COLO668 (cell line): ENCODE measurements around the gene KRT77.
"Not testable (repeated sequence)": the region's sequence is repeated elsewhere in the genome, so short reads cannot be mapped to it uniquely, and the experiment has no call there.

Experiments used
- DNase-seq: peaks from one replicate; lab custom pipeline; 2025; ENCODE audit not compliant: unreplicated experiment; lab: John Stamatoyannopoulos, UW

KRT77 gene

GRCh38 chr12:52679875-52680274, 23.4 kb downstream of the KRT77 start:
- no peak for DNase-seq

GRCh38 chr12:52677671-52678070, 25.7 kb downstream of the KRT77 start:
- DNase-seq, result no peak

DNA sequence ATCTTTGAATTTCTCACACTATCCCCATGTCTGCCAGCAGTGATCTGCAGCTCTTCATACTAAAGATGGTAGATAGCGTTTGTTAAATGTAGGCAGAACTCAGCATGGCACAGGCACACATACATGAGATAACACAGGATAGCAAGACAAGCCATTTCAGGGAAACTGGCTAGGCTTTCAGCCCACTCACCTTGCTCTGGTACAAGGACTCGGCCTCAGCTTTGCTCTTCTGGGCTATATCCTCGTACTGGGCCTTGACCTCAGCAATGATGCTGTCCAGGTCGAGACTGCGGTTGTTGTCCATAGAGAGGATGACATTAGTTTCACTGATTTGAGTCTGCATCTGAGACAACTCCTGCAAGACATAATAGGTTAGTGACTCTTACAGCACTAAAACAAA, 26.2 kb downstream of the KRT77 start:
- no peak for DNase-seq

- no peak for DNase-seq
Observed at GRCh38 chr12:52676163-52676562, 27.2 kb downstream of the KRT77 start.

GRCh38 chr12:52675301-52675701, 28.0 kb downstream of the KRT77 start:
- DNase-seq, result no peak

- no peak for DNase-seq
Observed at GRCh38 chr12:52674433-52674775, 28.9 kb downstream of the KRT77 start.

DNA sequence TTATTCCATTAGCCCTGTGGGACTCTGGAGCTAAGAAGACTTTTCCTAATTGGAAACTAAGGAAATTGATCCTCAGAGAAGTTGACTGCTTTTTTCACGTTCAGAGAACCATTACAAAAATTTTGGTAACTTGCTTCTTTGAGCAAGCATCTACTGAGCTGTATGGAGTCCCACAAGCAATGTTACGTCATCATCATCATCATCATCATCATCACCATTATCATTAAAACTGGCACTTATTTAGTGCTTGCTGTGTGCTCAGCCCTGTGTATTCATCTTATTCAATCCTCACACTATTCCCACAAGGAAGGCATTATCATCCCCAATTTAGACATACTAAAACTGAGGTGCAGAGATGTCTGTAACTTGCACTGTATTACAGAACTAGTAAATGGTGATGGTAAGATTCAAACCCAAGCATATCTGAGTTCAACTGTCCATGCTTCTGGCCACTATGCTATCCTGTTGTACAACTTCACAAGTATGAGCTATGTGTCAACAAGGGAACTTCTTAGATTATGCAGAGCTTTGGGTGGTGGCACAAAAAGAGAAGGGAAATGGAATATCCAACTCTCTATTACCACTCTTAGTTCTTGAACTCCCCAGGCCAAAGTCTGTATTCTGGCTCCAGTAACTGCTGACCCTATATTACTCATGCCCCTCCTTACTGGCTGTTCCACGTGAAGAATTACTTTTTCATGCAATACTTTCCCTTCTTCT, 29.5 kb downstream of the KRT77 start:
- no peak for DNase-seq

DNA sequence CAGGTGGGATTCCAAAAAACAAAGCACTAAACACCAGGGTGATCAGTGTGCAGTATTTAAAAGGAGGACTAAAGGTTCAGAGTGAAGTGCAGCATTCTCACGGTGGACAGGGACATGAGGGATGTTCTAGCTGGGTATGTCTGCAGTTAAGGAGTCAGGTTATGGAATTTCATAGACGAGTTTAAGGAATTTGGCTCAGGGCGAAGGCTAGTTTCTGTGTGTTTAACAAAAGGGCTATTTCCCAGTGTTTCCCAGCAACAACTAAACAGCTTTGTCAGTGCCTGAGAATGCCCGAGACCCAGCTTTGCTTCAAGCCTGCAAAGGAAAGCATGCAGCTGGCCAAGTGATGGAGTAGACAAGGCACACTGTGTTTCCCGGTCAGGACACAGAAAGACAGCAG, 30.1 kb downstream of the KRT77 start:
- DNase-seq, result no peak

DNA sequence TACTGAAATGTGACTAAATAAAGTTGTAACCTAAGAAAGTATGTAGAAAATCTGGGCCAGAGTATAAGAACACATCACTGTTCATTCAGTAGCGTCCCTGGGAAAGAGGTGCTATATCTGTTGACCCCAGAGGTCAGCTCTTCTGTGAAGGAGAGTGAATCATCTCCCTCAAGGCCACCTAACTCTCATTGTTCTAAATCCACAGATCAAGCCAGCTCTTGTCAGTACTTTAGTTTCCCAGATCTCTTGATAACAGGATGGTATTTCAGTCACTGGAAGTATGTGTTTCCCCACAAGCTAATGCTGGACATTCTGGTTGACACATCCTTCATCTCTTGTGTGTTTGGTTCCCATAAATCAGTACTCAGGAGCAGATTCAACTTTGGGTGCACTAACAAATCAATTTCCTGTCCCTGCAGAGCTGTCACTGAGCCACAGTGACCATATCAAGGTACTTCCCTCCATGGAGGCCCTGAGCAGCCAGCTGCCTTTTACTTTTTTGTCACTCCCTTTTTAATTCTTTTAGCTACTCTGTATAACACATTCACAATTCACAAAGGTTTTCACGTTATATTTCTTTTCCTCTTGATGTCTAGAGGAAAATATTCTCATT, 30.9 kb downstream of the KRT77 start:
- no peak for DNase-seq

DNA sequence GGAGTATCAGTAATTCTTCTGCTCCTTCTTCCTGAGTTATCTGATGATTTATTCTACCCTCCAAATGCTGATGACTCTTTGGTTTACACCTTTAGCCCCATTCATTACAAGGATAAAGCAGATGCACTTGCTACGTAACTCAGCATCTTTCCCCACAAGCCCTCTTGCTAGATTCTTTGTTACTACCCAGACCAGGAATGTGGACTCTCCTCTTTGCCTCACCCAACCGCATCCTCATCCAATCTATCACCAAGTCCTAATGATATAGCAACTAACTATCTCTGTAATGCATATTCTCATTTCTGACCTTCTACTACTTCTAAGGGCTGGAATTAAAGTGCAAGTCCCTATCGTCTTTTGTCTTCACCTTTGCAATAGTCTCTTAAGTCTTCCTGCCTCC, 32.4 kb downstream of the KRT77 start:
- DNase-seq, result no peak

- no peak for DNase-seq
Observed at GRCh38 chr12:52670506-52670905, 32.8 kb downstream of the KRT77 start.

GRCh38 chr12:52669941-52670340, 33.4 kb downstream of the KRT77 start:
- DNase-seq, result not testable (repeated sequence)

DNA sequence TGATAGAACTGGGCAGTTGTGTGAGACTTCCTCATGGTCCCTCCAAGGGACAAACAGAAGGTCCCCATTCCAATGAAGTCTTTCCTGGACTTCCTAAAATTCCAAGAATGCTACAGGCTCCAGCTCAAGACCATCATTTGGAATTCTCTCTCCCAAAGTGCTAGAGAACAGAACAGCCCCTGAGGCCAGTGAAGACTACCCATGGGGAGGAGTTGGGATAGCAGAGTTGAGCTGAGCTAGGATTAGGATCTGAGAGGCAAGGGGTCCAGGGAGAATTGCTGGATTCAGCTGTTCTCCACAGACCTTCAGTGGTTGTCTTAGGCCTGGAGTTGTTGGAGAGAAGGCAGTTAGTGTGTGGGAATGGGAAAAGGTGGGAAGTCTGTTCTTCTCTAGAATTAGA, 33.9 kb downstream of the KRT77 start:
- no peak for DNase-seq

DNA sequence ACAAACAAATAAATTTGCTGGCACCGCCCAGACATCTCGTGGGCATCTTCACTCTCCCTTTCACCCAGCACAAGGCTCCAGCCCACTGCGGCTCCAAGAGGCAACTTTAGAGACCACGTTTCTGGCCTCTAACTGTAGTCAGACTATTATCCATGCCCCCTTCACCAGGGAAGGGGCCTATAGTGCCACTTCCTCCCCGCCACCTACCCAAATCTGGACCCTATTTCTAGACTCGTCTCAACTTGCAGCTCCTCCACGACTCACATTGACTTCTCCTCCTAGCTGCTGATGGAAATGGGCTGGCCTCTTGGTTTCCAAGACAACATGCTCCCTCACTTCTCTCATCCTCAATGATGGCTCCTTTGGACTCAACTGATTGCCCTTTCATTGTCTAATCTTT, 35.4 kb downstream of the KRT77 start:
- DNase-seq, result no peak

GRCh38 chr12:52667509-52667908, 35.8 kb downstream of the KRT77 start:
- no peak for DNase-seq

- no peak for DNase-seq
Observed at GRCh38 chr12:52666471-52666870, 36.9 kb downstream of the KRT77 start.

GRCh38 chr12:52663420-52663819, 39.9 kb downstream of the KRT77 start:
- DNase-seq, result no peak

GRCh38 chr12:52662918-52663229, 40.5 kb downstream of the KRT77 start:
- no peak for DNase-seq

- DNase-seq, result no peak
Observed at GRCh38 chr12:52662093-52662917, 41.0 kb downstream of the KRT77 start.

DNA sequence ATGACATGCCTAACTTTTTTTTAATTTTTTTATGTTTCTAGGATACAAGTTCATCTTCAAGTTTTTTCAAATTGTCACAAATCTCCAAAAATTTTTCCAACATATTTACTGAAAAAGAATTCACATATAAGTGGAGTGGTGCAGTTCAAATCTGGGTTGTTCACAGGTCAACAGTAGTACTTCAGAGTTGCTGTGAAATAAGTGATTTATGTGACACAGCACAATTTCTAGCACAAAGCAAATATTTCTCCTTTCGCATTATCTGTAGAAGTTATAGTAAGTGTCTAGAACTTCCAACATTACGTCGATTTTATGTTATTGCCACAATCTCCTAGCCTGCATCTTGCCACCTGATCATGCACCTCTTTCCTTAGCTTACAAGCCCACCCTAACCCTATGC, 41.7 kb downstream of the KRT77 start:
- DNase-seq, result no peak

GRCh38 chr12:52660934-52661499, 42.3 kb downstream of the KRT77 start:
- no peak for DNase-seq

DNA sequence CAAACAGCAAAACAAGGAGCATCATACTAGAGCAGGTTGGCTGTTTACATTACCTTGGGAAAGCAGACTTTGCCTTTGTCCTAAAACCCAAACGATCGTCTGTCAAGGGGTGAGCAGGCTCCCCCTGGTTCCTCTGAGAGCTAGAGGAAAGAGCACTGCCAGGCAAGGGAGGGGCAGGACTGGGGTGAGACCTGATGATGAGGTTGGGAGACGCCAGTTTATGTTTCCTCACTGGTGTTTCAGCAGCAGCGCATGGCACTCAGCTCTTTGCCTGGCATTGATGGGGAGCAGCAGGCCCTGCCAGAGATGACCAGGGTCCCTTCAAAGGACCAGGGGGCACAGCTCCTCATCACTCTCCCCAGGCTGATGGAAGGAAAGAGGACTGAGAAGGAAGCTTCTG, 43.4 kb downstream of the KRT77 start:
- no peak for DNase-seq
